Activated CD4-positive, alpha-beta memory T cell treated with anti-CD3 and anti-CD28 coated beads, Interleukin-2, amount 10 ng/mL, durations not matched to agents 7 days and 5 days (primary cell): ENCODE results near the gene CNTFR. TPM values are rescaled to one million over a fixed set of nuclear protein-coding genes. Genes with fewer than 3 reads are reported as not detected.
"Not testable (repeated sequence)": the region's sequence is repeated elsewhere in the genome, so short reads cannot be mapped to it uniquely, and the experiment has no call there.

Source experiments
- CTCF ChIA-PET: fragments of 350-600 bp; sonication (Branson Sonifier 250); formaldehyde crosslinking; loops from one replicate; lab custom pipeline; 2021; ENCODE audit warnings: antibody characterized with exemption, inconsistent platforms; lab: Charles Lee
- POLR2A ChIA-PET: fragments of 350-600 bp; sonication (Branson Sonifier 250); formaldehyde crosslinking; loops from one replicate; lab custom pipeline; 2021; ENCODE audit warnings: antibody characterized with exemption; lab: Charles Lee
- DNase-seq: peaks from one replicate; pipeline ENCODE4 v3.0.0-alpha.2; 2020
- H3K27ac Mint-ChIP-seq: one replicate; pipeline ENCODE4 v1.8.0; 2021; ENCODE audit warnings: mild to moderate bottlenecking, mixed read lengths
- H3K27me3 Mint-ChIP-seq: one replicate; pipeline ENCODE4 v1.8.0; 2021; ENCODE audit warnings: mixed read lengths
- H3K36me3 Mint-ChIP-seq: one replicate; pipeline ENCODE4 v1.8.0; 2021; ENCODE audit warnings: low read depth, mixed read lengths
- H3K4me1 Mint-ChIP-seq: one replicate; pipeline ENCODE4 v1.8.0; 2021; ENCODE audit warnings: mixed read lengths
- H3K4me3 Mint-ChIP-seq: one replicate; pipeline ENCODE4 v1.8.0; 2021; ENCODE audit warnings: mild to moderate bottlenecking, mixed read lengths
- H3K9me3 Mint-ChIP-seq: one replicate; pipeline ENCODE4 v1.8.0; 2021; ENCODE audit warnings: mixed read lengths
- total RNA-seq, 2 experiments: library from RNA; stranded (reverse); gene quantifications; one replicate each; pipeline ENCODE4 v1.2.3, GENCODE V29; 2021

CNTFR gene, protein sequence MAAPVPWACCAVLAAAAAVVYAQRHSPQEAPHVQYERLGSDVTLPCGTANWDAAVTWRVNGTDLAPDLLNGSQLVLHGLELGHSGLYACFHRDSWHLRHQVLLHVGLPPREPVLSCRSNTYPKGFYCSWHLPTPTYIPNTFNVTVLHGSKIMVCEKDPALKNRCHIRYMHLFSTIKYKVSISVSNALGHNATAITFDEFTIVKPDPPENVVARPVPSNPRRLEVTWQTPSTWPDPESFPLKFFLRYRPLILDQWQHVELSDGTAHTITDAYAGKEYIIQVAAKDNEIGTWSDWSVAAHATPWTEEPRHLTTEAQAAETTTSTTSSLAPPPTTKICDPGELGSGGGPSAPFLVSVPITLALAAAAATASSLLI
- not detected for total RNA-seq

DNA sequence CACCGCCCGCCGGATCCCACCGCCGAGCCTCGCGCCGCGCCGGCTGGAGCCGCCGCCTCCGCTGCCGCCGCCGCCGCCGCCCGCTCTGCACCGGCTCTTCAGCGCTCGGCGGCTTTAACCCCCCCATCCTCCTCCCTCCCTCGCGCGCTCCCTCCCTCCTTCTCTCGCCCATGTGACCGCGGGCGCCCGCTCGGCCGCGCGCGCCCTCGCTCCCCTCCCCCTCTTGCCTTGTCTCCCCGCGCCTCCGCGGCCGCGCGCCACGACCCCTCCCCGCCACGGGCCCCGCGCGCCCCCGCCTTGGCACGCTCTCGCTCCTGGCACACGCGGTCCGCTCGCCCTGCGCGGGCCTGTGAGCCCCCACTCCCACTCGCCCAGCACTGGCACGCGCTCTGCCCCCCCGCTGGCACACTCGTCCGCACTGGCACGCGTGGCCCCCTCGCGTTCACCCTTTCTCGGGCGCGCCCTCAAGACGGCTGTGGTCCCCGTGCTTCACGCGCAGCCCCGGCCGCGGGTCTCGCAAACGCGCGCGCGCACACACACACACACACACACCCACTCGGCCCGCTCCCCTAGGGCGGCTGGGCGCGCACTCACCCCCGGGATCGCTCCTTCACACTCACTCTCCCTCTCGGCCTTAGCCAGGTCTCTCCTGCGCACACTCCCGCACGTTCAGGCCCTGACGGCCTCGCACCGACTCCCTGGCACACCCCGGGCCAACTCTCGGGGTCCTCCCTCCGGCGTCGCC is at the start of gene CNTFR:
CNTFR (minus strand) TSS at position 89 of the 745 bp plus-strand sequence. CDS start 20,743 bp downstream, outside the sequence.
- POLR2A ChIA-PET = no interaction called here
- Mint-ChIP-seq H3K4me1 (peaks cover 34% of the 10 kb centered on the region), H3K27ac (peak within 1 kb of the TSS; percentile 13), H3K9me3 (no peaks in the 10 kb centered on the region), H3K4me3 (peak within 1 kb of the TSS; percentile 47), H3K36me3 (no peaks in the 10 kb centered on the region), H3K27me3 (peaks cover 80% of the 10 kb centered on the region)
- no peak for DNase-seq
- CTCF ChIA-PET = no interaction called here

DNA sequence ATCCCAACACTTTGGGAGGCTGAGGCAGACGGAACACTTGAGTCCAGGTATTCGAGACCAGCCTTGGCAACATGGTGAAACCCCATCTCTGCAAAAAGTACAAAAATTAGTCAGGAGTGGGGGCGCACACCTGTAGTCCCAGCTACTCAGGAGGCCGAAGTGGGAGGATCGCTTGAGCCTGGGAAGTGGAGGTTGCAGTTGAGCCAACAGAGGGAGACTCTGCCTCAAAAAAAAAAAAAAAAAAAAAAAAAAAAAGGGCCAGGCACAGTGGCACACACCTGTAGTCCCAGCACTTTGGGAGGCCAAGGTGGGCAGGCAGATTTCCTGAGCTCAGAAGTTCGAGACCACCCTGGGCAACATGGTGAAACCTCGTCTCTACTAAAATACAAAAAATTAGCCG is 49.8 kb upstream of the CNTFR start:
- not testable (repeated sequence) for H3K27me3 Mint-ChIP-seq, H3K4me3 Mint-ChIP-seq, DNase-seq, H3K27ac Mint-ChIP-seq, H3K9me3 Mint-ChIP-seq
- ChIA-PET CTCF (interaction anchor here (0.9 to 6.7 kb wide), 4 partner anchors 7 to 26 kb away, joined by 5 to 131 read pairs (median 45); partner anchors contain the start of genes CCL27 and GALT), POLR2A (interaction anchor here (1.3 to 7.0 kb wide), 5 partner anchors 18 to 28 kb away, joined by 5 to 96 read pairs (median 41); partner anchors contain the start of genes CCL27, DCTN3 and RPP25L)
- peaks cover 15% of the 10 kb centered on the region for H3K36me3 Mint-ChIP-seq
- peaks cover 36% of the 10 kb centered on the region for H3K4me1 Mint-ChIP-seq

DNA sequence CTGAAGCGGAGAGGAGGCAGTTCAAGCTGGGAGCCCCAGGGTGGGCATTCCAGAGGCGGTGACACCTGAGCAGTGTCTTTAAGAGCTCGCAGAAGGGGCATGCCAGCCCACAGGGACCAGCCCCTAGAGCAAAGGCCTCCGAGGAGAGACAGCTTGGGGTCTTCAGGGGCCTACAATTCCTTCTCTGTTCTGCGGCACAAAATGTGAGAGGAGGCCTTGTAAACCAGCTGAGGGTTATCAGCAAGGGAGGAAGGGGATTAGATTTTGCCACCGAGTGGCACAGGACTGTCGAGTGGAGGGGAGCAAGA is 48.6 kb upstream of the CNTFR start:
- peaks cover 42% of the 10 kb centered on the region for H3K4me1 Mint-ChIP-seq
- H3K27ac Mint-ChIP-seq = peak overlapping the region; percentile 82

DNA sequence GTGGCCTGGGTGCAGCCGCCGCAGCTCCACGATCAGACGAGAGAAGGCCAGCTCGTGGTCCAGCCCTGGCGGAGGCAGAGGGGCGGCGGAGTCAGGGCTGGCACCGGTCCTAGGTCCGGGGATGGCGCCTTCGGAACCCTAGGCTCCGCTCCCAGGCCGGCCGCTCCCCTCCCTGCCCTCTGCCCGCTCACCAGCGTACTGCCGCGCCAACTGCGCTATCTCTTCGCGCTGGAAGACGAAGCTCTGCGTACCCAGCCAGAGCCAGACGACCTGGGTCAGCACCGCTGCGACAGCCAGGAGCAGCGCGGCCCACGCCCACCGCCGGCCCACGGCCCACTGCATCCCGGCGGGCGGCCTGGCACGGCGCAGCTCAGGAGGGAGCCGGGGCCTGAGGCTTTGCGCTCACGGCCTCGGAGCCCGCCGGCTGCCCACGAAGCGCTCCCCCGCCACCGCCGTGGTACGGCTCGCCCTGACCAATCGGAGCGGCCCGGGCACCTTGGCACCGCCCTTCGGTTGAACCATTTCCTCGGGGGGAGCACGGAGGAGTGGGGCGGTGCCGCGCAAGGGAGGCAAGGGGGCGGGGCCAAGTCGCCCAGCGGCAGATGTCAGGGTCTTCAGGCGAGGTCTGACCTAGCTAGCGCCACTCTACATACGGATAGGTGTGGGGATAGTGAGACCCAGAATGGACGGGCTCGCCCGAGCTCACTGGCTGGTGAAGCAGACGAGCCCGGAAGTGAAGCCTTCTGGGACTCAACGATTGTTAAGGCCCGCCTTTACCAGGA is 48.0 kb upstream of the CNTFR start, which contains the start of gene SIGMAR1:
SIGMAR1 (minus strand) TSS at position 432 of the 782 bp plus-strand sequence; CDS start at position 342, 90 bp downstream.
- Mint-ChIP-seq H3K9me3 (no peaks in the 10 kb centered on the region), H3K4me1 (peaks cover 42% of the 10 kb centered on the region), H3K36me3 (peaks cover 15% of the 10 kb centered on the region), H3K27me3 (no peaks in the 10 kb centered on the region), H3K27ac (peak within 1 kb of the TSS; percentile 82), H3K4me3 (peak within 1 kb of the TSS; percentile 88)
- ChIA-PET POLR2A (interaction anchor here (0.5 to 7.0 kb wide), 15 partner anchors 8 to 442 kb away, joined by 3 to 96 read pairs (median 12); partner anchors contain the start of genes ARID3C, CCL27, DCTN3 and FANCG), CTCF (interaction anchor here (0.6 to 8.5 kb wide), 15 partner anchors 9 to 726 kb away, joined by 3 to 131 read pairs (median 7); partner anchors contain the start of genes ARID3C, CCL27, DCTN3 and GALT)
- DNase-seq = peak; percentile 93

More for the DNA sequence above, 48.6 kb upstream of the CNTFR start:
- no peaks in the 10 kb centered on the region for H3K27me3 Mint-ChIP-seq
- POLR2A ChIA-PET = interaction anchor here (0.9 to 7.0 kb wide), 12 partner anchors 10 to 442 kb away, joined by 3 to 96 read pairs (median 14); partner anchors contain the start of genes CCL27, DCTN3, FANCG and GALT
- H3K9me3 Mint-ChIP-seq = no peaks in the 10 kb centered on the region
- no peak for DNase-seq
- H3K4me3 Mint-ChIP-seq = peak overlapping the region; percentile 88
- H3K36me3 Mint-ChIP-seq = peaks cover 15% of the 10 kb centered on the region
- CTCF ChIA-PET = interaction anchor here (0.8 to 8.5 kb wide), 10 partner anchors 8 to 65 kb away, joined by 3 to 131 read pairs (median 12); partner anchors contain the start of genes ARID3C, CCL27, DCTN3 and GALT

DNA sequence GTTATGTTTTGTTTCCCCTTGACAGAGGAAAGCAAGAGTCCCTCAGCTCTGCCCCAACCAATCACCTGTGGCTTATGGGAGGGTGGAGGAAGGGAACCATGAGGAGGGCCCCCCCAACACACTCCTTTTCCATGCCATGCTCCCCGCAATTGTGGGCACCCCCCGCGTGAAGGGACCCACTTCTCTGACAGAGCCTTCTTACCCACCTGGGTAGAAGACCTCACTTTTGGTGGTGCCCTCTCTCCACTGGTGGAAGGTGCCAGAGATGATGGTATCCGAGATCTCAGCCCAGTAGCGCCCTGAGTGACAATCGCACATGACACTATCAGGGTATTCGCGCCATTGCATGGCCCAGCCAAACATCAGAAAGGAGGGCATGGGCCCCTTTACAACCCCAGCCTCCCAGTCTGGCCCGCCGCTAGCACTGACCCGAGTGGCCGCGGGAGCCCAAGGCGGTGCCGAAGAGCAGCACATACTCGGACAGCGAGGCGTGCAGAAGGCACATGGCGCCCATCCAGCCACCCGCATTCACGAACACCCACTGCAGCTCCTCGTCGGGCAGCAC is 47.3 kb upstream of the CNTFR start:
- no peak for DNase-seq
- Mint-ChIP-seq H3K9me3 (no peaks in the 10 kb centered on the region), H3K36me3 (peaks cover 15% of the 10 kb centered on the region), H3K27me3 (no peaks in the 10 kb centered on the region), H3K4me3 (peak overlapping the region; percentile 88), H3K27ac (peak overlapping the region; percentile 74), H3K4me1 (peaks cover 42% of the 10 kb centered on the region)
- CTCF ChIA-PET = interaction anchor here (0.6 to 8.5 kb wide), 10 partner anchors 10 to 725 kb away, joined by 3 to 131 read pairs (median 12); partner anchors contain the start of genes CCL27, DCTN3, GALT and RPP25L
- POLR2A ChIA-PET = interaction anchor here (0.5 to 7.0 kb wide), 14 partner anchors 7 to 443 kb away, joined by 3 to 96 read pairs (median 13); partner anchors contain the start of genes ARID3C, CCL27, DCTN3 and FANCG

DNA sequence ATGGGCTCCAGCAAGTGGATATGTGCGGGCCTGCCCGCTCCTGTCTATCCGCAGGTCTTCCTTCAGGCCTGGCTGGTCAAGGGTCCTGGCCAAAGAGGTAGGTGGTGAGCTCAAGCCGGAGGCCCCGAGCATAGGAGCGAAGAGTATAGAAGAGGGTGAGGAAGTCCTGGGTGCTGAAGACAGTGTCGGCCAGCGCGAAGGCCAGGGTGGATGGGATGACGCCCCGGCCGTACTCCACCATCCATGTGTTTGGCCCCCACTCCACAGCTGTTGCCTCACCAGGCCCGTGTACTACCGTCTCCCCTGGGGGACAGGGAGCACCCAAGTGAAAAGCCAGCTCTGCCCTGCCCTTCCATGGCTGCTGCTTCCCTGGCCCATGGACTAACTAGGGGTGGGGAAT is 46.0 kb upstream of the CNTFR start:
- H3K4me3 Mint-ChIP-seq = peak overlapping the region; percentile 52
- H3K4me1 Mint-ChIP-seq = peaks cover 42% of the 10 kb centered on the region
- H3K36me3 Mint-ChIP-seq = peaks cover 15% of the 10 kb centered on the region
- ChIA-PET POLR2A (interaction anchor here (1.8 to 7.0 kb wide), 6 partner anchors 10 to 29 kb away, joined by 5 to 96 read pairs (median 47); partner anchors contain the start of genes CCL27, DCTN3, GALT and RPP25L), CTCF (interaction anchor here (3.1 to 8.5 kb wide), 7 partner anchors 10 to 67 kb away, joined by 12 to 131 read pairs (median 77); partner anchors contain the start of genes CCL27, DCTN3, GALT and RPP25L)
- peaks cover 4% of the 10 kb centered on the region for H3K27me3 Mint-ChIP-seq
- no peak overlapping the region for H3K27ac Mint-ChIP-seq
- no peak for DNase-seq
- H3K9me3 Mint-ChIP-seq = no peaks in the 10 kb centered on the region

DNA sequence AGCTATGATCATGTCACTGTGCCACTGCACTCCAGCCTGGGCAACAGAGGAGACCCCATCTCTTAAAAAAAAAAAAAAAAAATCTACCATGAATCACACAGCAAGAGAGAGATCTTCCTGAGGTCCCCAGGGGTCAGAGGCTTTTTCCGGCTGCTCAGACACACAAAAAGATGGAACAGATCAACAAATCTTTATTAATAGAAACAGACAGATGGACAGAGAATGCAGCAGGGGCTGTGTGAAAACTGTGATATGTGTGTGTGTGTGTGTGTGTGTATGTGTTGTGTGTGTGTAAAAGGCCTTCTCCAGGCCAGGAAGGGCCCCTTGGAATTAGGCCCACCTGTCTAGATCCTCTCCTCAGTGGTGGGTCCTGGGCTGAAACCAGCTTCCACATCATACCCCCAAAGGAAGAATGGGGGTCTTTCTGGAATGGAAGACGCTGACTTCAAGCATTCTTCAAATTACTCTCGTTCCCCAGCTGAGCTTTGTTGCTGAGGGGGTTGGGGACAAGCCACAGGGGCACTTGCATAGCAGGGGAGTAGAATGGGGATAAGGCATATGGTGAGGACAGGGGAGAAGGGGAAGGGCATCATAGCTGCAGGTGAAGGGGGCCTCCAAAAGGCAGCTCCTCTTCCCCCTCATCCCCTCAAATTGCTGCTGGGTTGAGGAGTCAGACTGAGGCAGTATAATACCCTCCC is 45.2 kb upstream of the CNTFR start:
- Mint-ChIP-seq H3K4me1 (peaks cover 44% of the 10 kb centered on the region), H3K4me3 (no peak overlapping the region), H3K36me3 (peaks cover 15% of the 10 kb centered on the region), H3K27ac (no peak overlapping the region), H3K9me3 (no peaks in the 10 kb centered on the region), H3K27me3 (peaks cover 13% of the 10 kb centered on the region)
- POLR2A ChIA-PET = interaction anchor here (1.0 to 7.0 kb wide), 7 partner anchors 9 to 23 kb away, joined by 3 to 96 read pairs (median 8); partner anchors contain the start of genes DCTN3, GALT and RPP25L
- DNase-seq = no peak
- CTCF ChIA-PET = interaction anchor here (0.7 to 8.5 kb wide), 20 partner anchors 8 to 391 kb away, joined by 3 to 131 read pairs (median 4); partner anchors contain the start of genes CCL27, DCTN3, GALT and IL11RA

DNA sequence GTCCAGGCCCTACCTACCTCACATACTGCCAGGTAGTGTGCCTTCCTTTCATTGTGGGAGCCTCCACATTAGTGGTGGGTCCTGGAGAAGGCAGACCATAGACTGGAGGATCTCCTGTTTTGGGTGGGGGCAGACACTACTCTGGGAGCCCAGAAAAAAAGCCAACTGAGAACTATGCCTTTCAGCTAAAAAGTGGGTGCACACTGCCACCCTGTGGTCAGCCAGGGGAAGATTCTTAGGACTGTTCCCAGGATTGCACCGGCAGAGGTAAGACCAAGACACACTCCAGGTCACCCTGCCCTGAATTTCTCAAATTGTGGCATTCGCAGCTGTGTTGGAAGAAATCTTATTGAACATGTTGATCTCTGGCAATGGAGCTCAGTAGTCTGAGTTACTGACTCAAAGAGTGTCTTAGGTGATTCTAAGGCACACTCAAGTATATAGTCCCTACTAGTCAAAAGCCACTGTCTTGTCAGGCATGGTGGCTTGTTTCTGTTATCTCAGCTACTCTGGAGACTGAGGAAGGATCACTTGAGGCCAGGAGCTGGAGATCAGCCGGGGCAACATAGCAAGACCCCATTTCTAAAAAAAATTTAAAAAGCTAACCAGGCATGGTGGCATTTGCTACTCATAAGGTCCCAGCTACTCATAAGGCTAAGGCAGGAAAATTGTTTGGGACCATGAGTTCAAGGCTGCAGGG is 44.5 kb upstream of the CNTFR start:
- Mint-ChIP-seq H3K9me3 (no peaks in the 10 kb centered on the region), H3K4me1 (peaks cover 49% of the 10 kb centered on the region), H3K27ac (no peak overlapping the region), H3K27me3 (peaks cover 20% of the 10 kb centered on the region), H3K4me3 (no peak overlapping the region), H3K36me3 (peaks cover 15% of the 10 kb centered on the region)
- ChIA-PET CTCF (interaction anchor here (0.7 to 8.5 kb wide), 20 partner anchors 8 to 392 kb away, joined by 3 to 131 read pairs (median 4); partner anchors contain the start of genes CCL27, DCTN3, GALT and IL11RA), POLR2A (interaction anchor here (0.6 to 7.0 kb wide), 9 partner anchors 9 to 22 kb away, joined by 3 to 96 read pairs (median 4); partner anchors contain the start of genes DCTN3, GALT and RPP25L)
- peak; percentile 80 for DNase-seq

DNA sequence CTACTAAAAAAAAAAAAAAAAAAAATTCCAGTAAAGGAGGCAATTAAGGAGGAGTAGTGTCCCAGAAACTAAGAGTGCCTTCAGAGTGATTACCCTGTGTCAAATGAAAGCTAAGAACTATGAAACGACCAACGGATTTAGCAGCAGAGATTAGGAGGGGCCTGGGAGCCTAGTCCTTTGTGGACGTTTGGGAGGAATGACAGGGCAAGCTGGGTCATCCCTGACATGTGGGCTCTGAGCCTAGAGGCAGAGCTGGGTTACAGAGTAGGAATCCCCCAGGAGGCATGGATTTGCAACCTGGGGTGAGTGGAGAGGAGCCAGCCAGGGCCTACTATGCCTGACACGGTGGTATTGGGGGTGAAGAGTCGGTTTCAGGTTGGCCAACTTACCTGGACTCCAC is 43.6 kb upstream of the CNTFR start:
- DNase-seq = no peak
- no peaks in the 10 kb centered on the region for H3K9me3 Mint-ChIP-seq
- ChIA-PET CTCF (interaction anchor here (0.6 to 8.5 kb wide), 10 partner anchors 12 to 69 kb away, joined by 3 to 131 read pairs (median 8); partner anchors contain the start of genes CCL27, DCTN3, GALT and IL11RA), POLR2A (interaction anchor here (0.6 to 7.0 kb wide), 8 partner anchors 8 to 22 kb away, joined by 3 to 96 read pairs (median 4); partner anchors contain the start of genes DCTN3, GALT and RPP25L)
- no peak overlapping the region for H3K27ac Mint-ChIP-seq
- peaks cover 20% of the 10 kb centered on the region for H3K36me3 Mint-ChIP-seq
- H3K4me1 Mint-ChIP-seq = peaks cover 45% of the 10 kb centered on the region
- H3K27me3 Mint-ChIP-seq = peaks cover 25% of the 10 kb centered on the region
- H3K4me3 Mint-ChIP-seq = no peak overlapping the region
